Measurements from ENCODE around the gene ZMAT5. TPM values are rescaled to one million over a fixed set of nuclear protein-coding genes. Genes with fewer than 3 reads are reported as not detected.
A peak's percentile ranks its signal among the peaks of the same experiment; 100 is the strongest.

ZMAT5 gene
- polyA plus RNA-seq, 3 donors: 27.1 to 79.4 (median 59.3) TPM

GRCh38 chr22:29726106-29726505 lies 40.7 kb downstream of the ZMAT5 start:
- Mint-ChIP-seq H3K27ac (peak overlapping the region in 1 of 7 donors; percentile 45), H3K27me3 (ENCODE audit: low read depth in 3 of 3) (peaks cover 15 to 35% (median 17%) of the 10 kb centered on the region in 3 donors), H3K9me3 (peaks cover 0 to 3% (median 0%) of the 10 kb centered on the region in 7 donors), H3K36me3 (peaks cover 6 to 9% of the 10 kb centered on the region in 2 donors), H3K4me3 (no peak overlapping the region), H3K4me1 (peaks cover 2% of the 10 kb centered on the region)
- Histone ChIP-seq H3K4me1 (ENCODE audit: control insufficient read depth in 1 of 2, insufficient read depth in 2 of 2, low read length in 2 of 2) (no peaks in the 10 kb centered on the region), H3K79me2 (ENCODE audit: insufficient read depth, low read length) (no peaks in the 10 kb centered on the region), H2AFZ (ENCODE audit: insufficient read depth, low read depth, low read length, poor library complexity, severe bottlenecking) (no peak overlapping the region), H3K27ac (ENCODE audit: low read depth in 1 of 2, low read length in 2 of 2) (no peak overlapping the region), H4K20me1 (ENCODE audit: insufficient read depth, low read length) (no peaks in the 10 kb centered on the region), H3K27me3 (ENCODE audit: control insufficient read depth in 2 of 2, insufficient read depth in 2 of 2, low read length in 2 of 2) (peaks cover 4 to 19% of the 10 kb centered on the region in 2 donors), H3K4me3 (replicated peaks in 1 of 3; ENCODE audit: low read depth in 2 of 3, low read length in 3 of 3) (no peak overlapping the region), H3K36me3 (replicated peaks in 1 of 2; ENCODE audit: control insufficient read depth in 1 of 2, insufficient read depth in 2 of 2, low read length in 2 of 2) (peaks cover 4 to 10% of the 10 kb centered on the region in 2 donors), H3K4me2 (replicated peaks; ENCODE audit: extremely low read depth, low read length, poor library complexity, severe bottlenecking) (no peak overlapping the region), H3K9ac (ENCODE audit: insufficient read depth, low read length, poor library complexity, severe bottlenecking) (no peak overlapping the region), H3K9me3 (replicated peaks in 1 of 2; ENCODE audit: control insufficient read depth in 1 of 2, insufficient read depth in 1 of 2, low read length in 2 of 2) (no peaks in the 10 kb centered on the region)
- no peak for TF ChIP-seq CTCF (IDR thresholded peaks at IDR 0.05)
- 76% methylated on average over 7 of the region's 7 CpGs for WGBS (ENCODE audit: insufficient coverage)
- no peak for DNase-seq
- intact Hi-C loops (cut with micrococcal nuclease): no loop called here

GRCh38 chr22:29724843-29725242 lies 42.0 kb downstream of the ZMAT5 start:
- Histone ChIP-seq H4K20me1 (ENCODE audit: insufficient read depth, low read length) (no peaks in the 10 kb centered on the region), H3K36me3 (replicated peaks in 1 of 2; ENCODE audit: control insufficient read depth in 1 of 2, insufficient read depth in 2 of 2, low read length in 2 of 2) (no peaks in the 10 kb centered on the region), H3K4me3 (replicated peaks in 1 of 3; ENCODE audit: low read depth in 2 of 3, low read length in 3 of 3) (no peak overlapping the region), H2AFZ (ENCODE audit: insufficient read depth, low read depth, low read length, poor library complexity, severe bottlenecking) (no peak overlapping the region), H3K4me1 (ENCODE audit: control insufficient read depth in 1 of 2, insufficient read depth in 2 of 2, low read length in 2 of 2) (no peaks in the 10 kb centered on the region), H3K9me3 (replicated peaks in 1 of 2; ENCODE audit: control insufficient read depth in 1 of 2, insufficient read depth in 1 of 2, low read length in 2 of 2) (no peaks in the 10 kb centered on the region), H3K9ac (ENCODE audit: insufficient read depth, low read length, poor library complexity, severe bottlenecking) (no peak overlapping the region), H3K27me3 (ENCODE audit: control insufficient read depth in 2 of 2, insufficient read depth in 2 of 2, low read length in 2 of 2) (peaks cover 5 to 22% of the 10 kb centered on the region in 2 donors), H3K4me2 (replicated peaks; ENCODE audit: extremely low read depth, low read length, poor library complexity, severe bottlenecking) (no peak overlapping the region), H3K79me2 (ENCODE audit: insufficient read depth, low read length) (no peaks in the 10 kb centered on the region), H3K27ac (ENCODE audit: low read depth in 1 of 2, low read length in 2 of 2) (no peak overlapping the region)
- Mint-ChIP-seq H3K36me3 (no peaks in the 10 kb centered on the region), H3K4me3 (no peak overlapping the region), H3K9me3 (peaks cover 0 to 3% (median 0%) of the 10 kb centered on the region in 7 donors), H3K27ac (no peak overlapping the region), H3K27me3 (ENCODE audit: low read depth in 3 of 3) (peaks cover 17 to 41% (median 21%) of the 10 kb centered on the region in 3 donors), H3K4me1 (peaks cover 2% of the 10 kb centered on the region)
- WGBS (ENCODE audit: insufficient coverage): 100% methylated on average over 2 of the region's 8 CpGs
- intact Hi-C loops (cut with micrococcal nuclease): no loop called here
- no peak for DNase-seq
- no peak for TF ChIP-seq CTCF (IDR thresholded peaks at IDR 0.05)

Measured in CD14-positive monocyte (primary cell).